ENCODE results near the gene BDKRB2.

GRCh38 chr14:96176275-96176674 is 28.4 kb upstream of the BDKRB2 start:
- TF ChIP-seq POLR2AphosphoS5 (IDR thresholded peaks at IDR 0.05; ENCODE audit: low read depth, low read length) (no peak), TAF1 (IDR thresholded peaks at IDR 0.05; ENCODE audit: borderline replicate concordance, insufficient read depth, low read length) (no peak), REST (IDR thresholded peaks at IDR 0.05; ENCODE audit: insufficient read depth in 1 of 2, low read depth in 2 of 2, low read length in 2 of 2) (no peak), SIN3A (IDR thresholded peaks at IDR 0.05; ENCODE audit: borderline replicate concordance, insufficient read depth, low read length) (no peak), FOXP2 (optimal IDR thresholded peaks at IDR 0.05; ENCODE audit: borderline replicate concordance, extremely low read depth, extremely low read length, insufficient read depth) (no peak)

Data from PFSK-1 (cell line).